NCI-H1694 (cell line): Measurements from ENCODE around the gene UPP1.
"Not testable (repeated sequence)": the region's sequence is repeated elsewhere in the genome, so short reads cannot be mapped to it uniquely, and the experiment has no call there.

ENCODE experiments used
- DNase-seq: peaks from one replicate; lab custom pipeline; 2025; lab: John Stamatoyannopoulos, UW

The UPP1 gene

GRCh38 chr7:48089046-48090003 is at the start of gene UPP1:
UPP1 (plus strand) TSS chr7:48089265; CDS start chr7:48094784, 5,519 bp downstream.
- no peak for DNase-seq

DNA sequence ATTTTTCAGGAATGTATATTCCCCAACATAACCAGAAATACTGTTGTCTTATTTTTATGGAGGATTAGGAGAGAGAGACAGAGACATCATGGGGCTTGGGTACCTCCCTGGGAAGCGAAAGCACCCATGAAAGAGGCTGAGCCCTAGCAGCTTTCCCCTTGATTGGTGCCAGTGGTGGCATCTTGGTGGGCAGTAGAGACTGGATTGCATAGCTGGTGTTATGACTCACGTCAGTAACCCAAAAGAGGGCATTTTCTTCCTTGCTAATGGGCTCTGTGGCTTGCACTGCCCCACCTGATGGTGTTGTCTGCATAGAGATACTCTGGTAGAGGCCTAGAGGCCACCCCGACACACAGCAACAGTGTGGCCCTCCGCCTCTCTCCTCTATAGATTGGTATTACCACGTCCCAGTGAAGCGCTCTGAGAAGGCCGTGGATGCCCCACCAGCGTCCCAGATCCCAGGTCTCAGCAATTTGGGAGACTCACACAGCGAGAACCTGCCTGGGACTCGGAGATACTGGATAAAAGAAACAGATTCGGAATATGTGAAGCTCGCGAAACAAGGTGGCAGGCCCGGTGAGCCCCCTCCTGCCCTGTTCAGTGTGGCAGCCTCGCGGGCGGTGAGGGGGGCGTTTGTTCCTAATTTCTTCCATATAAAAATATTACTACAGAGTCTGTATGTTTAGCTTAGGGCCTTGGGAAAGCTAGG is 48.0 kb upstream of the UPP1 start:
- no peak for DNase-seq

DNA sequence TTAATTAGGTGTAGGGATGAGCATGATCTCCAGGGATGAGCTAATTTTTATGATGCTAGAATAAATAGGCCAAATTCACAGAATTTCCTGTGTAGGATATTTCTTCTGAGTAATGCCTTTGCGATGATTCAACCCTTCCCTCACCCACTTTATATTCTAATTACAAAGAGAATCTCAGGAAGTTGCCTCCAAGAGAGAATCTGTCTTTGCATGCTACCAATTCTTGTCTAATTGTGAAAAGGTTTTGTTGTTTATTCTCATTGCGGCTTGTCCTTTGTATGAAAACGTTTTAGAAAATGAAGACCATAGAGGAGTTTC is 47.5 kb upstream of the UPP1 start:
- no peak for DNase-seq

DNA sequence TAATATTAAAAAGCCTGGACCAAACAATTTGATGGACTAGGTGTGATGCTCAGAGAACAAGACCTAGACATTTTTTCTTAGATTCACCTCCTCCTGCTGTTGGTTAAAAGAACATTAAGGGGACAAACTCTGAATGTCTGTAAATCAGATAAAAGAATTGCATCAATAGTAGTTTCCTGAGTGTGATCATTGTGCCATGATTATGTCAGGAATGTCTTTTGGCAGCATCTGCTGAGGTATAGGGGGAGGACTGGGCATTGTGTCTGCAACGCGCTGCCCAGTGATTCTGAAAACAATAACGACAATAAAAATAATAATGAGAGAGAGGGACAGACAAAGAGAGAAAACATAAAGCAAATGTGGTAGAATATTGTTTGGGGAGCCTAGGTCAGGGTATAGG is 46.8 kb upstream of the UPP1 start:
- no peak for DNase-seq

- no peak for DNase-seq
Measured at GRCh38 chr7:48042636-48043035, 46.4 kb upstream of the UPP1 start.

DNA sequence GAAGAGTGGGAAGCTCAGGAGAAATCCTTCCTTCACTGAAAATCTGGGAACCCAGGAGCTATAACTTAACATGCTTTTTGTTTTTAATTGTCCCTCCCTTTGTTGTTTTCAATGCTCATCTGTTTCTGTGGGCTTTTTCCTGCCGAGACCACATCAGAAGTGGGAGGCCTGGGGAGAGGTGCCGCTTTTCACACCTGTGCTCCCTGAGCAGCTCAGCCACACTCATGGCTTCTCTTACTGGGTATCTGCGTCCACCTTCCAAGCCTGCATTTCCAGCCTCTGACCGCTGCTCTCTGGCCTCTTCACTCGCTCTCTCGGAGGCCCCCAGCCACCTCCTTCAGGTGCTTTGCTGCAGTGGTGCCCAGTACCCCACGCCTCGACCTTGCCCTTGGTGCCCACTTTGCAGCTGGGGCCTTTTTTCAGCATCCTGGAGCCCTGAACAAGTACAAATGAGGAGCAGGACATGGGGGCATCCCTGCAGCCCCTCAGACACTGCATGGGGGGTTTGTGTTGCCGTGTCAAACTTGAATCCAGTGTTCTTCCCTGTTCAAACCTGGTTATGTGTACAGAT is 43.8 kb upstream of the UPP1 start:
- no peak for DNase-seq

DNA sequence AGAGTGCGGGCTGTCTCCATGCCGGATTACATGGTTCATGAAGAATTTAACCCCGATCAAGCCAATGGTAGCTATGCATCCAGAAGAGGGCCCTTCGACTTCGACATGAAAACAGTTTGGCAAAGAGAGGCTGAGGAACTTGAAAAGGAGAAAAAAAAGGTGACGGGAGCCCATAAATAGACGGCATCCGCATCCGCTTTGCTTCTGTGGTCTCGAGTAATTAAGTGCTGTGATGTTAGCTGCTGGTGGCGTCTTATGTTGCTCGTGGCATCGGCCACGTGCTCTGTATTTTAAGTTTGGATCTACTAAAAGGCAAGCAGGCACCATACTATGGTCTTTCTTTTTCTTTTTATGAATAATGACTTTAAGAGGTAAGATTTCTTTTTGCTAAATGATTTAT is 42.6 kb upstream of the UPP1 start:
- DNase-seq: no peak

DNA sequence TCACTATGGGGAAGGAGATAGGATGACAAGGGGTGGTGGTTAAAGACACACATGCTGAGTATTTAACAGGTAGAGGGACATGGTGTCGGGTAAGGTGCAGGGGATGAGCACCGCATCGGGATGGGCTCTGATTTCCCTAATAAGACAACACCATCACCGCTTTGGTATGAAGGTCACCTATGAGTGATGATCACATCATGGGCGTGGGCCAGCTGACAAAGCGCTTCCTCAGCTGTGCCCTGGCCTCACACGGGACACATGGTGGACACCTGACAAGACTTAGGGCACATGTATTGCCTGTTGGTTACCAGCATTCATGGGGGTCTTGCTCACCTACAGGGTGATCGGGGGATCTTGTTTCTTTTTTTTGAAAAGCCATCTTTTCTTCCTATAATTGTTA is 41.0 kb upstream of the UPP1 start:
- DNase-seq: no peak

GRCh38 chr7:48049850-48050249 is 39.2 kb upstream of the UPP1 start:
- no peak for DNase-seq

- no peak for DNase-seq
Measured at GRCh38 chr7:48052748-48053147, 36.3 kb upstream of the UPP1 start.

GRCh38 chr7:48053736-48054135 is 35.3 kb upstream of the UPP1 start:
- no peak for DNase-seq

DNA sequence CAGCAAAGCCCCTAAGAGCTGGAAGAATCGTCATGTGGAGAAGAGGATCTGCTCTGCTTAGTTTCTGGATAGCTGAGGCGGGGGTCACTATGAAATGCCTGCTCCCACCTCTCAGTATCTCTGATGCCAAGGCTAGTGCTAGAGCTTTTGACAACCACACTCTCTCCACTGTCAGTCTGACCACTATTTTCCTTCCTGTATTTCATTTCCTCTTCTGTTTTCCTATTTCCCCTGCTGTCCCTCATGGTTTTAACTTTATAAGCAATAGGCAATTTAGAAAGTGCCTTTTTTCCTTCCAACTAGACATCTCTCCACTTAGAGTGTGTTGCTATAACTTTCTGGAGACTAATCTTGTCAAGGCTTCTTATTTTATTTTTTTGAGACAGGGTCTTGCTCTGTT is 30.1 kb upstream of the UPP1 start:
- no peak for DNase-seq

- DNase-seq: no peak
Measured at GRCh38 chr7:48059706-48060105, 29.4 kb upstream of the UPP1 start.

GRCh38 chr7:48063985-48064384 is 25.1 kb upstream of the UPP1 start:
- DNase-seq: no peak

DNA sequence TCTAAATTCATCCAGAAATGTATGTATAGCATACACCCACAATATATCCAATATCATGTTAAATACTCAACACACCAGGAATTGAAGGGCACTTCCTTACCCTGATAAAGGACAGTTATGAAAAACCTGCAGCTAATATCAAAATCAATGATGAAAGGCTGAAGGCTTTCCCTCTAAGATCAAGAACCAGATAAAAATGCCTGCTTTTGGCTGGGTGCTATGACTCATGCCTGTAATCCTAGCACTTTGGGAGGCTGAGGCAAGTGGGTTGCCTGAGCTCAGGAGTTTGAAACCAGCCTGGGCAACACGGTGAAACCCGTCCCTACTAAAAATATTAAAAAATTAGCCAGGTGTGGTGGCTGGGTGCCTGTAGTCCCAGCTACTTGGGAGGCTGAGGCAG is 21.6 kb upstream of the UPP1 start:
- DNase-seq: no peak

DNA sequence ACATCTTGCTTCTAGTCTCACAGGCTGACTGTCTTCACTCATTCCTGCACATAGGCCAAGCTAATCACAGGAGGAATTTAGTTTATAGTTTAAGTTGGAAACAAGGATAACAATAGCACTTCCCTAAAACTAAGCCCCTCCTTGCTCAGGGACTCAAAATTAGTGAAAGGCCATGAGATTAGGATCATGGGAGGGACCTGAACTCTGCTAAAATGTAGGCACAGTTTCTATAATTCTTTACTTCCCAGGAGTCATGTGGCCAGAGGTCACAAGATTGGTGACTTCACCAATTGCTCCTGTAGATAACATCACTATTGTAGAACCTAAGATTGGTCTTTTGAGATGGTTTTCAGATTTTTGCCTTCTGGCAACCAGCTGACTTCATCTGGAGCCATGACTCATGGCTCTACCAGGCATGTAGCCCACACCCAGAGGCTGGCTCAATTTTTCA is 14.8 kb upstream of the UPP1 start:
- DNase-seq: no peak

- no peak for DNase-seq
Measured at GRCh38 chr7:48077423-48077822, 11.6 kb upstream of the UPP1 start.

DNA sequence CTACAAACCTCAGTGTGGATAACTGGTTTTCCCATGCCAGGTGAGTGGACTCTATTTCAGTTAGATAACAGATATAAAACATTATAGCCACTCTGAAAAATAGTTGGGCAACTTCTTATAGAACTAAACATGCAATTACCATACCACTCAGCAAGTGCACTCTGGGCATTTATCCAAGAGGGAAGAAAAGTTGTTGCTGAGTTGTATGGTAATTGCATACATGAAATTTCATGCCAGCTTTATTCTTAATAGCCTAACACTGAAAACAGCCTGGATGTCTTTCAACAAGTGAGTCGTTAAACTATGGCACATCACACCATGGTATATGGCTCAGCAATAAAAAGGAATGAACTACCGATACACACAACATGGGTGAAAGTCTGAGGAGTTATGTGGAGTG is 10.6 kb upstream of the UPP1 start:
- DNase-seq: no peak

DNA sequence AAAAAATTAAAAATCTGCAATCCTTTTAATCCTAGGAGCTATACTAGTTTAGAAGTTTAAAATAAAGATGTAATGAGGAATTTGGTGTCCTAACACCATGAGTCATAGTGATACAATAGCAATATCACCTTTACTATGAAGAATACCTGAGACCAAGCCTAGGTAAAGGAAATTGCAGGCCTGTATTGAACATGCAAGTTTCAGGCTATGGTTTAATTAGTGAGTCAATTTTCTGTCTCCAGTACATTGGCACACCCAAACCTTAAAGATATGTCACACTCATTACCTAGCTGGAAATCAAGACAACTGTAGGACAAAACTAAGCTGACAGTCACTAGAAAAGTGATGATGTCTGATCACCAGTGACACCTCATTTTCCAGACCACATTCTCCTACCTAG is 6.7 kb upstream of the UPP1 start:
- DNase-seq: not testable (repeated sequence)

DNA sequence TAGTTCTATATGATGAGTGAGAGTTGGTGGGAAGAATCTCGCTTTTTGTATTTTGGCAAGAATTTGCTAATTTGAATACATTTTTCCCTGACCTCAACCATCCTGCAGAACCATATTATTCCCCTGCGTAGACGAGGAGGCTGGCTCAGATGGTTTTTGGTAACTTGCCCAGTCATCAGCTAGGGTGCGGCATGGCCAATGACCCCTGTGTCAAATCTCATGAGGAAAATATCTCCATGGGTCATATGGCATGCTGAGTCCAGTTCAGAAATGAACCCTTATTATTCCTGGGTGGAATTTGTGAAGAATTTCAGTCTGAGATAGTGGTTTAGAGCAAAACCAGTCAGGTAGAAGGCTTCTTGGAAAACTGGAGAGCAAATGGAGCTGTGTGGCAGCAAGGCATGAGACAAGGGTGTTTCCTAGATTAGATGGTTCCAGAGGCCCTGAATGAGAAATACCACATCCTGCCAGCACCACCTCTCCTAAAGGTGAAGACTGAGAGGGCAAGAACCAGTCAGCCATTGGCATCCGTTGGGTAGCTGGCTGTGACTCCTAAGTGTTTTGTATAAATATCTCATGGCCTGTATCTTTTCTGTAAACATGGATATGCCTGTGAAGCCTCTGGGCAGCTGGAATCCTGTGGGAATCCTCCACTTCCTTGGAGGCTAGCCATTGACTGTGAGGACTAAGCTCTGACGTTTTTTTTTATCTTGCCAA is 5.8 kb upstream of the UPP1 start:
- no peak for DNase-seq

DNA sequence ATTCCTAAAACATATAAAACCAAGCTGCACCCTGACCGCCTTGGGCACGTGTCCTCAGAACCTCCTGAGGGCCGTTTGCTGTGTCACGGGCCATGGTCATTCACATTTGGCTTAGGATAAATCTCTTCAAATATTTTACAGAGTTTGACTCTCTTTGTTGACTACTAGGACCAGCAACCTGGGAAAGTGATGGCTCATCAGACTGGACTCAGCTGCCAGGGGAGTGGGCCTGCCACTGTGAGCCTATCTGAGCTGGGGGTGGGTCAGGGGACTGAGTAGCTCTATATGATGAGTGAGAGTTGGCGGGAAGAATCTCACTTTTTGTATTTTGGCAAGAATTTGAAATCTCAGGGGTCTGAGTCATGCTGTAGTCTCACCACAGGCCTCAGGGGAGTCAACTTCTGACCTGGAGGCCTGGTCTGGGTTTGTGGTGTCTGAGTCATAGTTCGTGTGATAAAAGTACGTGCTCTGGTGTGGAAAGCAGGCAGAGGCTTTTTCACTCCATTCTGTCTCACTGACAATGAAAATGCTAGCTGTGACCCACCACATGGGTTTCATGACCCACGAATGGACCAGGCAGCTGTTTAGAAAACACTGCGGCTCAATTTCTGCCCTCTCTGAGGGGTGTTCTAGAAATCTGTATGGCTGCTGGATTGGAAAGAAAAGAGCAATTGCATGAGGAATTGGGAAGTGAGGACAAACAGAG is 4.2 kb upstream of the UPP1 start:
- no peak for DNase-seq

DNA sequence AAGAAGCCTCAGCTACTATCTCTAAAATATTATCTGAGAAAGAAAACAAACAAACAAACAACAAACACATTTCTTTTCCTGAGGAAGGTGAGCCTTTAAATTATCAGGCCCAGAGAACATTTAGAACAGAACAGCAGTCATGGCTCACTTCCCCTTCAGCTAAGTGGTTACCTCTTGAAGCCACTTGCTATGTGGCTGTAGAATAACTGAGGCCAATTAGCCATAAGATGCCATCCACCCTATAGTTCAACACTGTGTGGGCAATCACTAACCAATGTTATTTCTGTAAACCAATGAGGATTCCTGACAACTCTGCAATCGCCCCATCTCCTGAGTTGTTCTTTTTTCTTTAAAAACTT is 3.7 kb upstream of the UPP1 start:
- DNase-seq: no peak
